Activated naive CD4-positive, alpha-beta T cell treated with anti-CD3 and anti-CD28 coated beads, Interleukin-2, amount 50 U/mL, for 72 hours (primary cell): ENCODE data around the gene IFT172. TPM values are rescaled to one million over a fixed set of nuclear protein-coding genes. Genes with fewer than 3 reads are reported as not detected.

Experiments used
- ATAC-seq, 2 donors: fragments of 150-1000 bp; cut with Tn5 transposase; 2 replicates each; pipeline ENCODE4 v1.10.0; 2021; ENCODE audit warnings: mild to moderate bottlenecking in 2 of 2, moderate library complexity in 2 of 2
- DNase-seq, 2 donors: peaks; one replicate each; pipeline ENCODE4 v3.0.0; 2021 to 2022; ENCODE audit warnings: low spot score in 2 of 2
- H3K27ac Mint-ChIP-seq, 2 donors: one replicate each; pipeline ENCODE4 v1.8.0; 2022; ENCODE audit warnings: mild to moderate bottlenecking in 2 of 2, mixed read lengths in 2 of 2
- H3K36me3 Mint-ChIP-seq, 2 donors: one replicate each; pipeline ENCODE4 v1.8.0; 2022; ENCODE audit warnings: mixed read lengths in 2 of 2
- H3K9me3 Mint-ChIP-seq, 2 donors: one replicate each; pipeline ENCODE4 v1.8.0; 2022; ENCODE audit warnings: mixed read lengths in 2 of 2
- total RNA-seq, 2 donors: library from RNA; stranded (reverse); gene quantifications; one replicate each; pipeline ENCODE4 v1.2.3, GENCODE V29; 2022

IFT172 gene
- total RNA-seq, 2 donors from 2014 or later: 15.8 to 16.4 TPM

GRCh38 chr2:27497288-27497627 is 7.7 kb upstream of the IFT172 start:
- no peaks in the 10 kb centered on the region for H3K9me3 Mint-ChIP-seq
- ATAC-seq (no peak), DNase-seq (no peak)
- H3K36me3 Mint-ChIP-seq: peaks cover 6 to 8% of the 10 kb centered on the region in 2 donors
- no peak overlapping the region for H3K27ac Mint-ChIP-seq

GRCh38 chr2:27496357-27497287 is 7.1 kb upstream of the IFT172 start, which contains the start of gene GCKR:
Gene GCKR, plus strand, starts transcription at chr2:27496839. Its CDS starts 66 bp downstream, at chr2:27496905.
- peaks cover 6 to 8% of the 10 kb centered on the region in 2 donors for H3K36me3 Mint-ChIP-seq
- ATAC-seq: no peak
- no peaks in the 10 kb centered on the region for H3K9me3 Mint-ChIP-seq
- DNase-seq: no peak
- no peak within 1 kb of the TSS for H3K27ac Mint-ChIP-seq

GRCh38 chr2:27495840-27496356 is 6.4 kb upstream of the IFT172 start:
- no peak for ATAC-seq
- H3K27ac Mint-ChIP-seq: no peak overlapping the region
- no peak for DNase-seq
- H3K36me3 Mint-ChIP-seq: peaks cover 6 to 8% of the 10 kb centered on the region in 2 donors
- no peaks in the 10 kb centered on the region for H3K9me3 Mint-ChIP-seq

GRCh38 chr2:27494944-27495554 is 5.5 kb upstream of the IFT172 start, which contains the start of gene FNDC4:
Gene FNDC4, minus strand, starts transcription at chr2:27495200. Its CDS starts 521 bp downstream, at chr2:27494679.
- ATAC-seq (peak; percentile 49 to 74), DNase-seq (peak in 1 of 2 donors; percentile 28)
- H3K9me3 Mint-ChIP-seq: no peaks in the 10 kb centered on the region
- H3K27ac Mint-ChIP-seq: no peak within 1 kb of the TSS
- H3K36me3 Mint-ChIP-seq: peaks cover 6 to 8% of the 10 kb centered on the region in 2 donors

- peaks cover 6 to 8% of the 10 kb centered on the region in 2 donors for H3K36me3 Mint-ChIP-seq
- no peak overlapping the region for H3K27ac Mint-ChIP-seq
- no peaks in the 10 kb centered on the region for H3K9me3 Mint-ChIP-seq
- ATAC-seq (no peak), DNase-seq (peak in 1 of 2 donors; percentile 22)
These were observed 4.9 kb upstream of the IFT172 start for GRCh38 chr2:27494284-27494943.

- DNase-seq (no peak), ATAC-seq (no peak)
- H3K36me3 Mint-ChIP-seq: peaks cover 6 to 8% of the 10 kb centered on the region in 2 donors
- no peaks in the 10 kb centered on the region for H3K9me3 Mint-ChIP-seq
- peak overlapping the region in 1 of 2 donors; percentile 36 for H3K27ac Mint-ChIP-seq
These were observed 4.4 kb upstream of the IFT172 start for GRCh38 chr2:27493948-27494283.

- ATAC-seq (no peak), DNase-seq (no peak)
- Mint-ChIP-seq H3K9me3 (no peaks in the 10 kb centered on the region), H3K36me3 (peaks cover 6 to 8% of the 10 kb centered on the region in 2 donors), H3K27ac (no peak overlapping the region)
These were observed 3.0 kb upstream of the IFT172 start for GRCh38 chr2:27492557-27492956.

GRCh38 chr2:27489118-27489497 is 435 bp downstream of the IFT172 start:
- Mint-ChIP-seq H3K36me3 (no peaks in the 10 kb centered on the region), H3K27ac (peak overlapping the region; percentile 83 to 84), H3K9me3 (no peaks in the 10 kb centered on the region)
- ATAC-seq (no peak), DNase-seq (no peak)

- ATAC-seq (no peak), DNase-seq (no peak)
- Mint-ChIP-seq H3K36me3 (no peaks in the 10 kb centered on the region), H3K27ac (no peak overlapping the region), H3K9me3 (no peaks in the 10 kb centered on the region)
These were observed 4.0 kb downstream of the IFT172 start for GRCh38 chr2:27485496-27485895.

- Mint-ChIP-seq H3K27ac (no peak overlapping the region), H3K9me3 (no peaks in the 10 kb centered on the region), H3K36me3 (peaks cover 5 to 6% of the 10 kb centered on the region in 2 donors)
- DNase-seq (no peak), ATAC-seq (no peak)
These were observed 17.6 kb downstream of the IFT172 start for GRCh38 chr2:27471961-27472360.

- H3K36me3 Mint-ChIP-seq: no peaks in the 10 kb centered on the region
- DNase-seq: no peak
- no peak overlapping the region for H3K27ac Mint-ChIP-seq
- ATAC-seq: no peak
- H3K9me3 Mint-ChIP-seq: no peaks in the 10 kb centered on the region
These were observed 25.1 kb downstream of the IFT172 start for GRCh38 chr2:27464443-27464842.

GRCh38 chr2:27461118-27461517 is 28.4 kb downstream of the IFT172 start:
- DNase-seq: no peak
- H3K27ac Mint-ChIP-seq: no peak overlapping the region
- ATAC-seq: no peak
- H3K9me3 Mint-ChIP-seq: no peaks in the 10 kb centered on the region
- no peaks in the 10 kb centered on the region for H3K36me3 Mint-ChIP-seq

GRCh38 chr2:27453968-27454367 is 35.6 kb downstream of the IFT172 start:
- DNase-seq (no peak), ATAC-seq (no peak)
- H3K36me3 Mint-ChIP-seq: no peaks in the 10 kb centered on the region
- no peak overlapping the region for H3K27ac Mint-ChIP-seq
- no peaks in the 10 kb centered on the region for H3K9me3 Mint-ChIP-seq

- DNase-seq (no peak), ATAC-seq (peak; percentile 66 to 82)
- no peak overlapping the region for H3K27ac Mint-ChIP-seq
- H3K9me3 Mint-ChIP-seq: no peaks in the 10 kb centered on the region
- no peaks in the 10 kb centered on the region for H3K36me3 Mint-ChIP-seq
These were observed 38.4 kb downstream of the IFT172 start for GRCh38 chr2:27451095-27451494.

- DNase-seq: no peak
- H3K9me3 Mint-ChIP-seq: no peaks in the 10 kb centered on the region
- ATAC-seq: no peak
- H3K36me3 Mint-ChIP-seq: no peaks in the 10 kb centered on the region
- H3K27ac Mint-ChIP-seq: peak overlapping the region in 1 of 2 donors; percentile 77
These were observed 41.2 kb downstream of the IFT172 start for GRCh38 chr2:27448381-27448780.

- H3K36me3 Mint-ChIP-seq: peaks cover 0 to 6% of the 10 kb centered on the region in 2 donors
- no peaks in the 10 kb centered on the region for H3K9me3 Mint-ChIP-seq
- ATAC-seq: peak; percentile 33 to 38
- no peak overlapping the region for H3K27ac Mint-ChIP-seq
- no peak for DNase-seq
These were observed 43.5 kb downstream of the IFT172 start for GRCh38 chr2:27446057-27446456.

GRCh38 chr2:27445615-27446014 is 43.9 kb downstream of the IFT172 start:
- H3K9me3 Mint-ChIP-seq: no peaks in the 10 kb centered on the region
- no peak for ATAC-seq
- peaks cover 4 to 9% of the 10 kb centered on the region in 2 donors for H3K36me3 Mint-ChIP-seq
- no peak for DNase-seq
- H3K27ac Mint-ChIP-seq: peak overlapping the region in 1 of 2 donors; percentile 18
